Gastroesophageal sphincter (tissue), 4 donors: ENCODE measurements around the gene MB21D2. TPM values are rescaled to one million over a fixed set of nuclear protein-coding genes. Genes with fewer than 3 reads are reported as not detected.

Source experiments
- ATAC-seq: fragments of 150-250 bp; one replicate; pipeline ENCODE4 v1.9.1; 2016; ENCODE audit warnings: mild to moderate bottlenecking, moderate library complexity
- H3K27ac ChIP-seq, 4 donors: fragments of 200-600 bp; sonication (generic) in 3 of 4; 1 replicate in 3 of 4; 2 replicates in 1 of 4; pipeline ENCODE4 v1.5.1; 2016 to 2019
- H3K27me3 ChIP-seq: fragments of 200-600 bp; sonication (generic); one replicate; pipeline ENCODE4 v1.5.1; 2019
- H3K36me3 ChIP-seq, 2 donors: fragments of 200-600 bp; sonication (generic); one replicate each; pipeline ENCODE4 v1.5.1; 2019; ENCODE audit warnings: control low read depth in 1 of 2
- H3K4me1 ChIP-seq, 3 donors: fragments of 200-600 bp; sonication (generic); 1 replicate in 2 of 3; 2 replicates in 1 of 3; pipeline ENCODE4 v1.5.1; 2016 to 2019; ENCODE audit warnings: control low read depth in 2 of 3
- H3K4me3 ChIP-seq, 2 donors: fragments of 200-600 bp; sonication (generic); one replicate each; pipeline ENCODE4 v1.5.1; 2019; ENCODE audit warnings: mild to moderate bottlenecking in 1 of 2, moderate library complexity in 1 of 2
- H3K9me3 ChIP-seq, 3 donors: fragments of 200-600 bp; sonication (generic); one replicate each; pipeline ENCODE4 v1.5.1; 2017 to 2019; ENCODE audit warnings: control low read depth in 2 of 3
- CTCF ChIP-seq, 4 experiments: fragments of 200-600 bp in 2 of 4; fragments of 450-650 bp in 2 of 4; sonication (generic) in 1 of 4; IDR thresholded peaks; one replicate each; pipeline ENCODE4 v1.5.1; 2017 to 2019; ENCODE audit warnings: antibody characterized with exemption in 4 of 4, mild to moderate bottlenecking in 2 of 4, moderate library complexity in 2 of 4
- EP300 ChIP-seq: sonication (generic); formaldehyde crosslinking; IDR thresholded peaks from one replicate; pipeline ENCODE4 v1.6.1; 2017; ENCODE audit warnings: antibody characterized with exemption, mild to moderate bottlenecking
- POLR2A ChIP-seq, 2 donors: fragments of 450-650 bp; IDR thresholded peaks; one replicate each; pipeline ENCODE4 v1.6.1; 2017; ENCODE audit warnings: antibody characterized with exemption in 2 of 2, mild to moderate bottlenecking in 2 of 2, moderate library complexity in 1 of 2
- POLR2AphosphoS5 ChIP-seq: sonication (generic); formaldehyde crosslinking; IDR thresholded peaks from one replicate; pipeline ENCODE4 v1.6.1; 2017; ENCODE audit warnings: antibody characterized with exemption
- WGBS, 2 donors: methylation state at CpG; one replicate each; pipeline ENCODE4 v1.1.5; 2018; ENCODE audit warnings: low coverage in 1 of 2; 5-methylcytosine and 5-hydroxymethylcytosine counted together
- total RNA-seq, 4 donors: library from RNA; depleted of rRNA; stranded (reverse); fragments of >200 nt; gene quantifications; one replicate each; pipeline ENCODE4 v1.1.0, GENCODE V29; 2016

MB21D2 gene
- total RNA-seq, 4 donors from 2014 or later, result 7.0 to 11.5 (median 9.3) TPM

- no peak for TF ChIP-seq EP300
- TF ChIP-seq POLR2AphosphoS5, result no peak
- no peak for TF ChIP-seq CTCF (IDR thresholded peaks at IDR 0.05)
- no peak for TF ChIP-seq POLR2A (IDR thresholded peaks at IDR 0.05)
- Histone ChIP-seq H3K36me3 (no peaks in the 10 kb centered on the region), H3K27ac (no peak overlapping the region), H3K4me1 (peaks cover 0 to 14% (median 3%) of the 10 kb centered on the region in 3 donors), H3K4me3 (no peak overlapping the region), H3K9me3 (no peaks in the 10 kb centered on the region), H3K27me3 (no peaks in the 10 kb centered on the region)
- WGBS, 2 donors, result 26 to 68% methylated on average over 2 of the region's 3 CpGs
- no peak for ATAC-seq
These were observed 18.1 kb downstream of the MB21D2 start for GRCh38 chr3:192899540-192899982.

- Histone ChIP-seq H3K27ac (no peak overlapping the region), H3K4me3 (no peak overlapping the region), H3K4me1 (peaks cover 3 to 24% (median 3%) of the 10 kb centered on the region in 3 donors), H3K36me3 (no peaks in the 10 kb centered on the region), H3K9me3 (no peaks in the 10 kb centered on the region), H3K27me3 (no peaks in the 10 kb centered on the region)
- 81 to 96% methylated on average over 5 of the region's 5 CpGs for WGBS, 2 donors
- ATAC-seq, result no peak
- TF ChIP-seq EP300 (no peak), POLR2AphosphoS5 (no peak), POLR2A (IDR thresholded peaks at IDR 0.05) (no peak), CTCF (IDR thresholded peaks at IDR 0.05) (no peak)
These were observed 20.7 kb downstream of the MB21D2 start for GRCh38 chr3:192897005-192897404.

- no peaks in the 10 kb centered on the region for H3K36me3 ChIP-seq
- H3K4me3 ChIP-seq, result no peak overlapping the region
- 81 to 90% methylated on average over 4 of the region's 5 CpGs for WGBS, 2 donors
- TF ChIP-seq POLR2A (IDR thresholded peaks at IDR 0.05), result no peak
- no peak for TF ChIP-seq EP300
- no peaks in the 10 kb centered on the region for H3K27me3 ChIP-seq
- no peak for ATAC-seq
- H3K9me3 ChIP-seq, result no peaks in the 10 kb centered on the region
- no peak overlapping the region for H3K27ac ChIP-seq
- H3K4me1 ChIP-seq, result peaks cover 0 to 23% (median 3%) of the 10 kb centered on the region in 3 donors
These were observed 21.4 kb downstream of the MB21D2 start for GRCh38 chr3:192896208-192896607.

- TF ChIP-seq POLR2AphosphoS5 (no peak), CTCF (IDR thresholded peaks at IDR 0.05) (no peak), EP300 (no peak)
- H3K4me3 ChIP-seq, result no peak overlapping the region
- ATAC-seq, result no peak
- H3K4me1 ChIP-seq, result peaks cover 2 to 35% (median 5%) of the 10 kb centered on the region in 3 donors
- H3K36me3 ChIP-seq, result no peaks in the 10 kb centered on the region
- no peaks in the 10 kb centered on the region for H3K27me3 ChIP-seq
- no peak overlapping the region for H3K27ac ChIP-seq
- 80 to 100% methylated on average over 2 to 3 of the region's 5 CpGs for WGBS, 2 donors
- H3K9me3 ChIP-seq, result no peaks in the 10 kb centered on the region
These were observed 23.0 kb downstream of the MB21D2 start for GRCh38 chr3:192894676-192895075.

- peak; percentile 81 for ATAC-seq
- Histone ChIP-seq H3K9me3 (no peaks in the 10 kb centered on the region), H3K27ac (peak overlapping the region; percentile 21 to 63 (median 58)), H3K27me3 (no peaks in the 10 kb centered on the region), H3K4me3 (peak overlapping the region in 1 of 2 donors; percentile 22), H3K4me1 (peaks cover 6 to 50% (median 12%) of the 10 kb centered on the region in 3 donors), H3K36me3 (no peaks in the 10 kb centered on the region)
- WGBS, 2 donors, result 30 to 55% methylated on average over 5 to 13 of the region's 13 CpGs
- TF ChIP-seq POLR2A (IDR thresholded peaks at IDR 0.05) (no peak), POLR2AphosphoS5 (peak; percentile 70)
These were observed 24.5 kb downstream of the MB21D2 start for GRCh38 chr3:192892981-192893700.
